Astrocyte (in vitro differentiated cells and primary cell): ENCODE data around the gene PPIE. TPM values are rescaled to one million over a fixed set of nuclear protein-coding genes. Genes with fewer than 3 reads are reported as not detected.
A peak's percentile ranks its signal among the peaks of the same experiment; 100 is the strongest.

Experiments
- DNase-seq: peaks from one replicate; pipeline ENCODE4 v3.0.0-alpha.2; 2010; ENCODE audit warnings: low read depth
- FAIRE-seq: peaks from 2 replicates; lab custom pipeline; 2011; peaks lifted over from hg19 to GRCh38; lab: Jason Lieb, UNC
- H2AFZ ChIP-seq: 2 replicates; pipeline ENCODE4 v1.6.0; 2012; ENCODE audit warnings: low read depth, low read length, inconsistent platforms
- H3K27ac ChIP-seq: 2 replicates; pipeline ENCODE4 v1.5.1; 2011; ENCODE audit warnings: low read depth, low read length, inconsistent platforms
- H3K27me3 ChIP-seq: 2 replicates; pipeline ENCODE4 v1.6.0; 2011; ENCODE audit warnings: low read length, inconsistent platforms; ENCODE audit not compliant: insufficient read depth
- H3K36me3 ChIP-seq: 2 replicates; pipeline ENCODE4 v1.5.1; 2011; ENCODE audit warnings: low read length, inconsistent platforms; ENCODE audit not compliant: insufficient read depth
- H3K4me1 ChIP-seq: 2 replicates; pipeline ENCODE4 v1.5.1; 2011; ENCODE audit warnings: low read length, inconsistent platforms; ENCODE audit not compliant: insufficient read depth
- H3K4me2 ChIP-seq: 2 replicates; pipeline ENCODE4 v1.6.0; 2012; ENCODE audit warnings: low read length, inconsistent platforms
- H3K4me3 ChIP-seq: 2 replicates; pipeline ENCODE4 v1.5.1; 2011; ENCODE audit warnings: low read depth, mild to moderate bottlenecking, low read length, inconsistent platforms; ENCODE audit not compliant: insufficient read depth
- H3K79me2 ChIP-seq: 2 replicates; pipeline ENCODE4 v1.6.0; 2012; ENCODE audit warnings: mild to moderate bottlenecking, low read length, inconsistent platforms; ENCODE audit not compliant: insufficient read depth
- H3K9ac ChIP-seq: 2 replicates; pipeline ENCODE4 v1.6.0; 2012; ENCODE audit warnings: mild to moderate bottlenecking, low read length, inconsistent platforms
- H3K9me3 ChIP-seq: 2 replicates; pipeline ENCODE4 v1.5.1; 2012; ENCODE audit warnings: low read depth, mild to moderate bottlenecking, low read length, inconsistent platforms; ENCODE audit not compliant: insufficient read depth
- H4K20me1 ChIP-seq: 2 replicates; pipeline ENCODE4 v1.6.0; 2012; ENCODE audit warnings: low read length, inconsistent platforms; ENCODE audit not compliant: insufficient read depth
- H3K27ac Mint-ChIP-seq: one replicate; pipeline ENCODE4 v1.8.0; 2021; ENCODE audit warnings: mild to moderate bottlenecking, mixed read lengths; ENCODE audit not compliant: unreplicated experiment
- H3K27me3 Mint-ChIP-seq: one replicate; pipeline ENCODE4 v1.8.0; 2021; ENCODE audit warnings: low read depth, mixed read lengths; ENCODE audit not compliant: unreplicated experiment
- H3K36me3 Mint-ChIP-seq: one replicate; pipeline ENCODE4 v1.8.0; 2021; ENCODE audit warnings: low read depth, mixed read lengths; ENCODE audit not compliant: unreplicated experiment
- H3K4me1 Mint-ChIP-seq: one replicate; pipeline ENCODE4 v1.8.0; 2021; ENCODE audit warnings: low read depth, mixed read lengths; ENCODE audit not compliant: unreplicated experiment
- H3K4me3 Mint-ChIP-seq: one replicate; pipeline ENCODE4 v1.8.0; 2021; ENCODE audit warnings: mild to moderate bottlenecking, moderate library complexity, mixed read lengths; ENCODE audit not compliant: unreplicated experiment
- H3K9me3 Mint-ChIP-seq: one replicate; pipeline ENCODE4 v1.8.0; 2021; ENCODE audit warnings: mild to moderate bottlenecking, mixed read lengths; ENCODE audit not compliant: unreplicated experiment
- CTCF ChIP-seq: IDR thresholded peaks from 2 replicates; pipeline ENCODE4 v1.5.1; 2011; ENCODE audit warnings: low read depth, mild to moderate bottlenecking, inconsistent platforms, low read length, moderate library complexity; ENCODE audit not compliant: insufficient read depth
- EZH2 ChIP-seq: IDR thresholded peaks from 2 replicates; pipeline ENCODE4 v1.6.1; 2012; ENCODE audit warnings: mild to moderate bottlenecking, low read length, inconsistent platforms; ENCODE audit not compliant: insufficient read depth
- total RNA-seq: library from RNA; stranded (reverse); gene quantifications from 2 replicates; pipeline ENCODE4 v1.2.1, GENCODE V29; 2021

The PPIE gene
- total RNA-seq, 1 donor from 2014 or later, result 33.7 TPM

- TF ChIP-seq EZH2 (peak; percentile 88), CTCF (no peak)
- H2AFZ ChIP-seq, result peak within 1 kb of the TSS; percentile 34
- H3K4me1 ChIP-seq, result no peaks in the 10 kb centered on the region
- H3K4me1 Mint-ChIP-seq, result peaks cover 1% of the 10 kb centered on the region
- no peak for FAIRE-seq
- peak within 1 kb of the TSS; percentile 62 for H3K4me3 Mint-ChIP-seq
- no peak within 1 kb of the TSS for H3K27ac Mint-ChIP-seq
- H3K27ac ChIP-seq, result no peak within 1 kb of the TSS
- peaks cover 52% of the 10 kb centered on the region for H3K27me3 Mint-ChIP-seq
- no peaks in the 10 kb centered on the region for H3K9me3 ChIP-seq
- DNase-seq, result no peak
- peaks cover 2% of the 10 kb centered on the region for H3K36me3 Mint-ChIP-seq
- H3K9ac ChIP-seq, result no peak within 1 kb of the TSS
- no peaks in the 10 kb centered on the region for H4K20me1 ChIP-seq
- H3K4me3 ChIP-seq, result no peak within 1 kb of the TSS
- peak within 1 kb of the TSS; percentile 67 for H3K4me2 ChIP-seq
- no peaks in the 10 kb centered on the region for H3K79me2 ChIP-seq
- H3K36me3 ChIP-seq, result no peaks in the 10 kb centered on the region
- H3K27me3 ChIP-seq, result peaks cover 28% of the 10 kb centered on the region
- H3K9me3 Mint-ChIP-seq, result peaks cover 3% of the 10 kb centered on the region
These were observed 50.3 kb downstream of the PPIE start, which contains the start of gene BMP8B for GRCh38 chr1:39788758-39789570. BMP8B (minus strand) TSS chr1:39788865; CDS start chr1:39788485, 380 bp downstream.

GRCh38 chr1:39789571-39790110 is 51.0 kb downstream of the PPIE start:
- no peak for TF ChIP-seq CTCF
- TF ChIP-seq EZH2, result peak; percentile 48
- H3K9me3 Mint-ChIP-seq, result peaks cover 3% of the 10 kb centered on the region
- H3K27me3 Mint-ChIP-seq, result peaks cover 52% of the 10 kb centered on the region
- FAIRE-seq, result no peak
- Histone ChIP-seq H4K20me1 (no peaks in the 10 kb centered on the region), H3K36me3 (no peaks in the 10 kb centered on the region), H3K4me2 (peak overlapping the region; percentile 67), H3K9ac (no peak overlapping the region), H3K4me1 (no peaks in the 10 kb centered on the region), H3K27ac (no peak overlapping the region), H3K79me2 (no peaks in the 10 kb centered on the region), H3K9me3 (no peaks in the 10 kb centered on the region), H3K4me3 (no peak overlapping the region), H2AFZ (peak overlapping the region; percentile 34), H3K27me3 (peaks cover 28% of the 10 kb centered on the region)
- H3K36me3 Mint-ChIP-seq, result peaks cover 2% of the 10 kb centered on the region
- no peak overlapping the region for H3K27ac Mint-ChIP-seq
- DNase-seq, result no peak
- peak overlapping the region; percentile 62 for H3K4me3 Mint-ChIP-seq
- H3K4me1 Mint-ChIP-seq, result peaks cover 1% of the 10 kb centered on the region

GRCh38 chr1:39791838-39792237 is 53.2 kb downstream of the PPIE start:
- H3K9me3 Mint-ChIP-seq, result peaks cover 3% of the 10 kb centered on the region
- no peak for DNase-seq
- peaks cover 28% of the 10 kb centered on the region for H3K27me3 ChIP-seq
- peaks cover 37% of the 10 kb centered on the region for H3K27me3 Mint-ChIP-seq
- H2AFZ ChIP-seq, result no peak overlapping the region
- H3K79me2 ChIP-seq, result no peaks in the 10 kb centered on the region
- H3K36me3 Mint-ChIP-seq, result peaks cover 2% of the 10 kb centered on the region
- no peak overlapping the region for H3K4me3 ChIP-seq
- H3K36me3 ChIP-seq, result no peaks in the 10 kb centered on the region
- H3K9me3 ChIP-seq, result no peaks in the 10 kb centered on the region
- no peaks in the 10 kb centered on the region for H4K20me1 ChIP-seq
- no peak overlapping the region for H3K4me3 Mint-ChIP-seq
- no peak overlapping the region for H3K27ac ChIP-seq
- no peak overlapping the region for H3K27ac Mint-ChIP-seq
- H3K4me1 ChIP-seq, result no peaks in the 10 kb centered on the region
- no peak for FAIRE-seq
- no peak overlapping the region for H3K9ac ChIP-seq
- H3K4me1 Mint-ChIP-seq, result peaks cover 1% of the 10 kb centered on the region
- no peak overlapping the region for H3K4me2 ChIP-seq
- TF ChIP-seq EZH2 (no peak), CTCF (no peak)
